HEK293 (cell line): ENCODE data around the gene TAAR6.

Experiments
- CTCF ChIA-PET: fragments of 350-600 bp; formaldehyde crosslinking; extraction: SDS; loops from one replicate; lab custom pipeline; 2021; ENCODE audit warnings: antibody characterized with exemption; lab: Yijun Ruan, JAX
- POLR2A ChIA-PET: fragments of 300-600 bp; formaldehyde crosslinking; extraction: SDS; loops from one replicate; lab custom pipeline; 2020; ENCODE audit warnings: antibody characterized with exemption, inconsistent platforms; lab: Yijun Ruan, JAX
- H3K27ac ChIP-seq: fragments of 200-500 bp; sonication (Bioruptor generic); 2 replicates; pipeline ENCODE4 v1.5.1; 2014; ENCODE audit warnings: low read depth, low read length, control low read depth, inconsistent platforms; ENCODE audit errors: extremely low read depth
- H3K36me3 ChIP-seq, 2 experiments: fragments of 200-500 bp in 1 of 2; sonication (Bioruptor generic) in 1 of 2; 1 replicate in 1 of 2; 2 replicates in 1 of 2; pipeline ENCODE4 v1.5.1; 2014 to 2017; ENCODE audit warnings: inconsistent platforms in 2 of 2, low read length in 2 of 2; ENCODE audit not compliant: control insufficient read depth in 2 of 2, insufficient read depth in 1 of 2
- H3K4me1 ChIP-seq: fragments of 200-500 bp; sonication (Bioruptor generic); 2 replicates; pipeline ENCODE4 v1.5.1; 2014; ENCODE audit warnings: mild to moderate bottlenecking, low read length, inconsistent platforms; ENCODE audit not compliant: control insufficient read depth, insufficient read depth
- H3K4me3 ChIP-seq: 2 replicates; pipeline ENCODE4 v1.5.1; 2011; ENCODE audit warnings: low read depth, mild to moderate bottlenecking, control low read depth, low read length, moderate library complexity
- H3K9me3 ChIP-seq: fragments of 200-500 bp; sonication (Bioruptor generic); 2 replicates; pipeline ENCODE4 v1.5.1; 2014; ENCODE audit warnings: low read depth, low read length, inconsistent platforms; ENCODE audit not compliant: control insufficient read depth, insufficient read depth
- OSR2 ChIP-seq: fragments of 450-650 bp; formaldehyde crosslinking; IDR thresholded peaks from 2 replicates; pipeline ENCODE4 v1.5.1; 2016; ENCODE audit warnings: missing biosample characterization, missing genetic modification characterization
- SCRT2 ChIP-seq: fragments of 450-650 bp; formaldehyde crosslinking; IDR thresholded peaks from 2 replicates; pipeline ENCODE4 v1.5.1; 2016; ENCODE audit warnings: missing biosample characterization, missing genetic modification characterization
- SP3 ChIP-seq: fragments of 450-650 bp; formaldehyde crosslinking; IDR thresholded peaks from 2 replicates; pipeline ENCODE4 v1.5.1; 2016; ENCODE audit warnings: missing biosample characterization, missing genetic modification characterization
- ZBTB44 ChIP-seq: fragments of 450-650 bp; IDR thresholded peaks from 2 replicates; pipeline ENCODE4 v1.5.1; 2018; ENCODE audit warnings: missing biosample characterization, mild to moderate bottlenecking, missing genetic modification characterization
- ZBTB49 ChIP-seq: fragments of 450-650 bp; formaldehyde crosslinking; IDR thresholded peaks from 2 replicates; pipeline ENCODE4 v1.5.1; 2016; ENCODE audit warnings: missing biosample characterization, missing genetic modification characterization, low read depth
- ZNF155 ChIP-seq: fragments of 450-650 bp; formaldehyde crosslinking; IDR thresholded peaks from 2 replicates; pipeline ENCODE4 v1.5.1; 2016; ENCODE audit warnings: missing biosample characterization, missing genetic modification characterization
- ZNF157 ChIP-seq: fragments of 450-650 bp; formaldehyde crosslinking; IDR thresholded peaks from 2 replicates; pipeline ENCODE4 v1.5.1; 2016; ENCODE audit warnings: missing biosample characterization, missing genetic modification characterization
- ZNF26 ChIP-seq: fragments of 450-650 bp; formaldehyde crosslinking; IDR thresholded peaks from 2 replicates; pipeline ENCODE4 v1.5.1; 2016; ENCODE audit warnings: missing biosample characterization, missing genetic modification characterization
- ZNF362 ChIP-seq: fragments of 450-650 bp; formaldehyde crosslinking; IDR thresholded peaks from 2 replicates; pipeline ENCODE4 v1.5.1; 2016; ENCODE audit warnings: missing biosample characterization, missing genetic modification characterization
- ZNF394 ChIP-seq: fragments of 450-650 bp; formaldehyde crosslinking; IDR thresholded peaks from 2 replicates; pipeline ENCODE4 v1.5.1; 2016; ENCODE audit warnings: missing biosample characterization, missing genetic modification characterization, mild to moderate bottlenecking, moderate library complexity, borderline replicate concordance
- ZNF514 ChIP-seq: fragments of 450-650 bp; formaldehyde crosslinking; IDR thresholded peaks from 2 replicates; pipeline ENCODE4 v1.5.1; 2016; ENCODE audit warnings: missing biosample characterization, missing genetic modification characterization
- ZNF544 ChIP-seq: fragments of 450-650 bp; formaldehyde crosslinking; IDR thresholded peaks from 2 replicates; pipeline ENCODE4 v1.5.0; 2017; ENCODE audit warnings: missing biosample characterization, missing genetic modification characterization
- ZNF571 ChIP-seq: fragments of 450-650 bp; formaldehyde crosslinking; IDR thresholded peaks from 2 replicates; pipeline ENCODE4 v1.5.0; 2017; ENCODE audit warnings: missing biosample characterization, missing genetic modification characterization
- ZNF654 ChIP-seq: fragments of 450-650 bp; formaldehyde crosslinking; IDR thresholded peaks from 2 replicates; pipeline ENCODE4 v1.5.1; 2016; ENCODE audit warnings: low read depth, missing biosample characterization, missing genetic modification characterization
- ZNF76 ChIP-seq: fragments of 450-650 bp; formaldehyde crosslinking; IDR thresholded peaks from 2 replicates; pipeline ENCODE4; 2016; ENCODE audit warnings: low read depth, missing biosample characterization, missing genetic modification characterization, borderline replicate concordance
- ZNF768 ChIP-seq: fragments of 450-650 bp; formaldehyde crosslinking; IDR thresholded peaks from 2 replicates; pipeline ENCODE4 v1.5.1; 2018; ENCODE audit warnings: missing biosample characterization, mild to moderate bottlenecking, missing genetic modification characterization
- ZNF791 ChIP-seq: fragments of 450-650 bp; formaldehyde crosslinking; IDR thresholded peaks from 2 replicates; pipeline ENCODE4 v1.5.1; 2016; ENCODE audit warnings: missing biosample characterization, missing genetic modification characterization
- ZSCAN23 ChIP-seq: fragments of 450-650 bp; formaldehyde crosslinking; IDR thresholded peaks from 2 replicates; pipeline ENCODE4 v1.5.1; 2016; ENCODE audit warnings: missing biosample characterization, missing genetic modification characterization

Gene TAAR6

GRCh38 chr6:132614554-132614953 lies 44.4 kb downstream of the TAAR6 start (continued):
- TF ChIP-seq ZNF768 (tag by site-specific recombination) (no peak), ZNF791 (tag by site-specific recombination) (no peak), ZNF394 (tag by site-specific recombination) (no peak), ZNF514 (tag by site-specific recombination) (no peak), ZBTB49 (tag by site-specific recombination) (no peak)
- TF ChIP-seq, all 188 proteins: peak for 0

- ChIA-PET POLR2A (no interaction called here), CTCF (interaction anchor here (0.7 to 1.6 kb wide), 2 partner anchors 337 to 675 kb away, joined by 3 to 6 read pairs; no protein-coding TSS in a partner anchor)
- Histone ChIP-seq H3K4me3 (no peak overlapping the region), H3K4me1 (no peaks in the 10 kb centered on the region), H3K27ac (no peak overlapping the region), H3K36me3 (no peaks in the 10 kb centered on the region), H3K9me3 (no peaks in the 10 kb centered on the region)
- no peak for TF ChIP-seq SCRT2
- TF ChIP-seq ZNF155, result no peak
- TF ChIP-seq ZNF571, result no peak
- TF ChIP-seq ZNF654 (tag by site-specific recombination), result no peak
- no peak for TF ChIP-seq ZNF26 (tag by site-specific recombination)
- TF ChIP-seq ZSCAN23 (tag by site-specific recombination), result no peak
- no peak for TF ChIP-seq OSR2 (tag by site-specific recombination)
- no peak for TF ChIP-seq ZNF362 (tag by site-specific recombination)
- no peak for TF ChIP-seq ZBTB49 (tag by site-specific recombination)
- no peak for TF ChIP-seq ZBTB44
- TF ChIP-seq SP3 (tag by site-specific recombination), result no peak
- no peak for TF ChIP-seq ZNF544
- no peak for TF ChIP-seq ZNF157
- no peak for TF ChIP-seq ZNF76 (tag by site-specific recombination)
Measured at GRCh38 chr6:132616677-132617076, 46.6 kb downstream of the TAAR6 start.
